Body of pancreas (tissue), 4 donors: ENCODE data around the gene CRP. TPM values are rescaled to one million over a fixed set of nuclear protein-coding genes. Genes with fewer than 3 reads are reported as not detected.

Experiments
- ATAC-seq: fragments of 150-250 bp; one replicate; pipeline ENCODE4 v1.9.1; 2016
- DNase-seq, 4 donors: peaks; one replicate each; pipeline ENCODE4 v3.0.0-alpha.2; 2019
- H3K27ac ChIP-seq, 4 donors: fragments of 200-600 bp; sonication (generic); 1 replicate in 3 of 4; 2 replicates in 1 of 4; pipeline versions ENCODE4 v1.5.1 to v1.6.1; 2016 to 2019; ENCODE audit warnings: mild to moderate bottlenecking in 1 of 4, mixed read lengths in 1 of 4, moderate library complexity in 1 of 4
- H3K27me3 ChIP-seq, 2 donors: fragments of 200-600 bp; sonication (generic); one replicate each; pipeline ENCODE4 v1.6.0; 2016; ENCODE audit warnings: mild to moderate bottlenecking in 1 of 2
- H3K36me3 ChIP-seq, 2 donors: fragments of 200-600 bp; sonication (generic); replicated peaks in 1 of 2; 2 replicates each; pipeline ENCODE4 v1.5.1; 2016; ENCODE audit warnings: low read depth in 2 of 2; ENCODE audit not compliant: insufficient read depth in 1 of 2
- H3K4me1 ChIP-seq: fragments of 200-600 bp; sonication (generic); one replicate; pipeline ENCODE4 v1.6.0; 2016
- H3K4me3 ChIP-seq, 2 donors: fragments of 200-600 bp; sonication (generic); 1 replicate in 1 of 2; 2 replicates in 1 of 2; pipeline ENCODE4 v1.5.1; 2016 to 2019
- H3K9me3 ChIP-seq, 3 donors: fragments of 200-600 bp; sonication (generic); 1 replicate in 2 of 3; 2 replicates in 1 of 3; pipeline ENCODE4 v1.5.1; 2016
- POLR2A ChIP-seq, 3 donors: fragments of 450-650 bp; IDR thresholded peaks; one replicate each; pipeline ENCODE4 v1.6.1; 2016; ENCODE audit warnings: antibody characterized with exemption in 3 of 3, mild to moderate bottlenecking in 2 of 3
- WGBS, 2 donors: methylation state at CpG; one replicate each; pipeline ENCODE4 v1.1.5; 2017; 5-methylcytosine and 5-hydroxymethylcytosine counted together
- intact Hi-C: fragments of 100-400 bp; cut with DNase I; formaldehyde crosslinking; loops from one replicate; pipeline ENCODE4 v1.15.1; 2023
- total RNA-seq, 2 donors: library from RNA; depleted of rRNA; stranded (reverse); fragments of >200 nt; gene quantifications; one replicate each; pipeline ENCODE4 v1.1.0, GENCODE V29; 2016
- TF ChIP-seq, protein P1 (sequence below), 7 experiments: fragments of 450-650 bp in 4 of 7; fragments of 200-600 bp in 3 of 7; sonication (generic) in 3 of 7; IDR thresholded peaks; one replicate each; pipeline ENCODE4 v1.5.1; 2016 to 2019; ENCODE audit warnings: antibody characterized with exemption in 7 of 7

Gene CRP
- total RNA-seq, 2 donors from 2014 or later: 0.33 to 1.6 TPM

DNA sequence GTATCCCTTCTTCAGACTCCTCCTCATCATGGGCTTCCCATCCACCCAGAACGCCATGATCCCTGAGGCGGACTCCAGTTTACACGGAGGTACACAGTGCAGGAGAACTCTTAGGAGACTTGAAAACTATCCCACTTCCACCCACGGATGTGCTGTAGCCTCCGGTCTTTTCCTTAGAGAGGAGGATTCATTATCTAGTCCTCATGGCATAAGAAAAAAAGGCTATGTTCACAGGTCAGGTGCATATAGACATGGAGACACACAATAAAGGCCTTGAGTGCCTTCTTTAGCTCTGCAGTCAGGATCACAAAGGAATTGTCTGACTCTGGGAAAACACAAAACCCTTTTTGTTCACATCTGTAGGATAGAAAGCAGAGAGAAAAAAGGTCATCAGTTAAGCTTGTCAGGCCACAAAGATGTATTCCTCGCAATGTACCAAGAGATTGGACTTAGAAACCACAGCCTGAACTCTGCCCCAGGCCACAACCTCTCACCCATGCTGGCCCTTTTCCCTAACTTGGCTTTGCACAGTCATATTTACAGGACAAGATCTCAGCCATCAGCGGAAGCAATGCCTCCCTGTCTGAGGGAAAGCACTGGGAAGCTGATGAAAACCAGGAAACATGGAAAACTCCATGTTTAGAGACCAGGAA is 9.0 kb downstream of the CRP start:
- Histone ChIP-seq H3K36me3 (no peaks in the 10 kb centered on the region), H3K4me1 (peaks cover 8% of the 10 kb centered on the region), H3K27ac (no peak overlapping the region), H3K4me3 (no peak overlapping the region), H3K27me3 (no peaks in the 10 kb centered on the region), H3K9me3 (no peaks in the 10 kb centered on the region)
- TF ChIP-seq, protein P1, sequence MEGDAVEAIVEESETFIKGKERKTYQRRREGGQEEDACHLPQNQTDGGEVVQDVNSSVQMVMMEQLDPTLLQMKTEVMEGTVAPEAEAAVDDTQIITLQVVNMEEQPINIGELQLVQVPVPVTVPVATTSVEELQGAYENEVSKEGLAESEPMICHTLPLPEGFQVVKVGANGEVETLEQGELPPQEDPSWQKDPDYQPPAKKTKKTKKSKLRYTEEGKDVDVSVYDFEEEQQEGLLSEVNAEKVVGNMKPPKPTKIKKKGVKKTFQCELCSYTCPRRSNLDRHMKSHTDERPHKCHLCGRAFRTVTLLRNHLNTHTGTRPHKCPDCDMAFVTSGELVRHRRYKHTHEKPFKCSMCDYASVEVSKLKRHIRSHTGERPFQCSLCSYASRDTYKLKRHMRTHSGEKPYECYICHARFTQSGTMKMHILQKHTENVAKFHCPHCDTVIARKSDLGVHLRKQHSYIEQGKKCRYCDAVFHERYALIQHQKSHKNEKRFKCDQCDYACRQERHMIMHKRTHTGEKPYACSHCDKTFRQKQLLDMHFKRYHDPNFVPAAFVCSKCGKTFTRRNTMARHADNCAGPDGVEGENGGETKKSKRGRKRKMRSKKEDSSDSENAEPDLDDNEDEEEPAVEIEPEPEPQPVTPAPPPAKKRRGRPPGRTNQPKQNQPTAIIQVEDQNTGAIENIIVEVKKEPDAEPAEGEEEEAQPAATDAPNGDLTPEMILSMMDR (IDR thresholded peaks at IDR 0.05): no peak
- no peak for TF ChIP-seq POLR2A (IDR thresholded peaks at IDR 0.05)
- DNase-seq (no peak), ATAC-seq (no peak)
- WGBS, 2 donors: 76% methylated on average over 7 of the region's 7 CpGs
- intact Hi-C loops: no loop called here

DNA sequence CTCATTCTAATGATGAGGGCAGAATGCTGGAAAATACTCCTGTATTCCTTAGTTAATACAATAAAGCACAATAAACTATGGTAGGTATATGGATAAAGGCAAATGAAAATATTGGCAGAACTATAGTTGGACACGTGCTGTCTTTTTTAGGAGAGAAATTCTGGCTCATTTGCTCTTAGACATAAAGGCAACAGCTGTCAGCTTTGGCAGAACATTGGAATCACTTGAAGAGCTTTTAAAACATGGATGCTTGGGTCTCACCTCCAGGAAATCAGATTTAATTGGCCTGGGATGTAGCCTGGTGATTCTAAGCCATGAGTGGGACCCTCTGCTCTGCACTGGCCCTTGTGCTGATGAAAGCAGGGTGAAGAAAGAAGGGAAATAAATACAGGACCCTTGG is 9.9 kb downstream of the CRP start:
- Histone ChIP-seq H3K4me3 (no peak overlapping the region), H3K4me1 (peaks cover 8% of the 10 kb centered on the region), H3K27me3 (no peaks in the 10 kb centered on the region), H3K9me3 (no peaks in the 10 kb centered on the region), H3K27ac (no peak overlapping the region), H3K36me3 (no peaks in the 10 kb centered on the region)
- intact Hi-C loops: no loop called here
- DNase-seq (no peak), ATAC-seq (no peak)
- no peak for TF ChIP-seq POLR2A (IDR thresholded peaks at IDR 0.05)
- TF ChIP-seq, protein P1 (IDR thresholded peaks at IDR 0.05): no peak
- 52 to 91% methylated on average over 1 of the region's 1 CpG for WGBS, 2 donors

DNA sequence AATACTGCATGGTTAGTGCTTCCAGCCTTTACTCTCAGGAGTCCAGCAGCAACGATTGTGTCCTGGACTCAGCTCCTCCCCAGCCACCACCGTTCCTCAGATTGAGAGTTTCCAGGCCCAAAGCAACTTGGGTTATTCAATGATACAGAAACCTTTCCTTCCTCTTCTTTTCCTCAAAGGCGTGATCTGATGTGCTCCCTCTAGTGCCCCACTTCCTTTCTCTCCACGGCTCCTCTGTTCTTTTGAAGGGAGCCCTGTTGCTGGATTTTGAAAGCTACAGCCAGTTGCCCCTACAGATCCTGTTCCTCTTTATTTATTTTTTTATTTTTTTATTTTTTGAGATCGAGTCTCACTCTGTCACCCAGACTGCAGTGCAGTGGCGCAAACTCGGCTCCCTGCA is 14.1 kb downstream of the CRP start:
- Histone ChIP-seq H3K9me3 (no peaks in the 10 kb centered on the region), H3K27ac (no peak overlapping the region), H3K27me3 (no peaks in the 10 kb centered on the region), H3K4me1 (no peaks in the 10 kb centered on the region), H3K36me3 (no peaks in the 10 kb centered on the region), H3K4me3 (no peak overlapping the region)
- DNase-seq: no peak
- WGBS, 2 donors: 61 to 86% methylated on average over 7 of the region's 7 CpGs
- no peak for TF ChIP-seq POLR2A (IDR thresholded peaks at IDR 0.05)
- TF ChIP-seq, protein P1 (IDR thresholded peaks at IDR 0.05): no peak
- no peak for ATAC-seq
- intact Hi-C loops: no loop called here

DNA sequence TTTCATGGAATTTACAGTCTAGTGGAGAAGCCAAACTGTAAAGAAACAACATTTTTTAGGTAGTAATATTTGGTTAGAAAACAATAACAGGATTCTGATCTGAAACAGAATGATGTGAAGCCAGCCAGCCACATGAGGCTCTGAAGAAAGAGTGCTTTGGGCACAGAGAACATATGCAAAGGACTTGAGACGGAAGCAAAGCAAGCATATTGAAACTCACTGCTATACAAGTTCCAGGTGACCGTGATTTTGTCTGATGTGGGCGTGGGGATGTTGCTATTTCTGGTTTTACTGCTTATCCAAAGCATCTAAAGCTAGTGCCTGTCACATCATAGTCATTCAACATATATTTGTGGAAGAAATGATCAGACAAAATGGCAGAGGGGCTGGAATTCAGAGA is 14.7 kb downstream of the CRP start:
- Histone ChIP-seq H3K9me3 (no peaks in the 10 kb centered on the region), H3K4me3 (no peak overlapping the region), H3K4me1 (no peaks in the 10 kb centered on the region), H3K27me3 (no peaks in the 10 kb centered on the region), H3K27ac (no peak overlapping the region), H3K36me3 (no peaks in the 10 kb centered on the region)
- no peak for DNase-seq
- no peak for TF ChIP-seq POLR2A (IDR thresholded peaks at IDR 0.05)
- TF ChIP-seq, protein P1 (IDR thresholded peaks at IDR 0.05): no peak
- WGBS, 2 donors: 89 to 97% methylated on average over 3 of the region's 3 CpGs
- no peak for ATAC-seq
- intact Hi-C loops: no loop called here

DNA sequence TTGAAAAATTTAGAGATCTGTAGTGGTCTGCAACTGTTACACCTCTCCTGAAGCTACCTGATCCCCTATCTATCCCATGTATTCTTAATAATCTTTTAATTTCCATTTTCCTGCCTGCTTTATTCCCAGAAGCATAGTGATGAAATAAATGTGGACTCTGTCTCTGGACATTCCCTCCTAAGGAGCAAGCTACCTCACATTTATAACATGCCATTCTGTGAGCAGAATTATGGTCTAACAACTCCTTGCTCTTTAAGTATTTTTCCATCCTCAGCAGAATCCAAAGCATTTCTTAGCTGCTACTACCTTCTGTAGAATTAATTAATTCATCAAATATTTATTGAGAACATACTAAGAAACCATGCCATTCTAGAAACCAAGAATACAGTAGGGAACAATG is 15.1 kb downstream of the CRP start:
- Histone ChIP-seq H3K9me3 (no peaks in the 10 kb centered on the region), H3K27me3 (no peaks in the 10 kb centered on the region), H3K4me3 (no peak overlapping the region), H3K27ac (no peak overlapping the region), H3K4me1 (no peaks in the 10 kb centered on the region), H3K36me3 (no peaks in the 10 kb centered on the region)
- intact Hi-C loops: no loop called here
- TF ChIP-seq, protein P1 (IDR thresholded peaks at IDR 0.05): no peak
- no peak for TF ChIP-seq POLR2A (IDR thresholded peaks at IDR 0.05)
- DNase-seq (no peak), ATAC-seq (no peak)
